Dermis blood vessel endothelial cell (primary cell): Measurements from ENCODE around the gene C1QTNF8. TPM values are rescaled to one million over a fixed set of nuclear protein-coding genes. Genes with fewer than 3 reads are reported as not detected.
A peak's percentile ranks its signal among the peaks of the same experiment; 100 is the strongest.

Experiments used
- DNase-seq: peaks from one replicate; pipeline ENCODE4 v3.0.0; 2010
- total RNA-seq: library from RNA; depleted of rRNA; stranded (reverse); fragments of >200 nt; gene quantifications from 2 replicates; pipeline ENCODE4 v1.2.3, GENCODE V29; 2014

C1QTNF8 gene
- total RNA-seq, 1 donor from 2014 or later = not detected

DNA sequence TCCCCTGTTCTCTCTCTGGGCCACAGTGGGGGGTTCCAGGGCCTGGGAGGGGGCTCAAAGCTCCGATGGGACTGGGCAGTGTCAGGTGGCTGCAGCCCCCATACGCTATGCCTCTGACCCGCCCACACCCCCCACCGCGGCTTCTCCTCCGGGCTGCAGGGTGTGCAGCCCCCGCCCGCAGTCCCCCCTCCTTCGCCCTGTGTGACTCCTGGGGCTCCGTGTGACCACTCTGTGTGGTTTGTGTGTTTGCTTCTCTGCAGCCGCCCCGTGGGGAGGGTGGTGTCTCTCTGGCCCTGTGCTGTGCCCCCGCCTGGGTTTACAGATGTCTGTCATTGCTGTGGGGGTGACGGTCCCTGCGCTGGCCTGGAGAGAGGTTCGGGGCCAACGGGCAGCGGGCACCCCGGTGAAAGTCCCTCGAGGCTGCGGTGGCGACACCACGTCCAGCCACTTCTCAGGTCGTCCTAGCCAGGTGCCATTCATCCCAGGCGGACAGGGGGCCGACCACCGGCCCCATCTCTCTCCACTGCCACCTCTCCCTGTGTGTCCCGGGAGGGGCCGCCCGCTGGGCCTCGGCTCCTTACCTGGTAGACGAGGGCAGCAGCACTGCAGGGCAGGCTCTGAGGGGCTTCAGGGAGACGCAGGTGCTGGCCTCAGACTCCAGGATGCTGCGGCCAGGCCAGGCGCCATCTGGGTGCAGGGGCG, 18.0 kb downstream of the C1QTNF8 start:
- DNase-seq = no peak

DNA sequence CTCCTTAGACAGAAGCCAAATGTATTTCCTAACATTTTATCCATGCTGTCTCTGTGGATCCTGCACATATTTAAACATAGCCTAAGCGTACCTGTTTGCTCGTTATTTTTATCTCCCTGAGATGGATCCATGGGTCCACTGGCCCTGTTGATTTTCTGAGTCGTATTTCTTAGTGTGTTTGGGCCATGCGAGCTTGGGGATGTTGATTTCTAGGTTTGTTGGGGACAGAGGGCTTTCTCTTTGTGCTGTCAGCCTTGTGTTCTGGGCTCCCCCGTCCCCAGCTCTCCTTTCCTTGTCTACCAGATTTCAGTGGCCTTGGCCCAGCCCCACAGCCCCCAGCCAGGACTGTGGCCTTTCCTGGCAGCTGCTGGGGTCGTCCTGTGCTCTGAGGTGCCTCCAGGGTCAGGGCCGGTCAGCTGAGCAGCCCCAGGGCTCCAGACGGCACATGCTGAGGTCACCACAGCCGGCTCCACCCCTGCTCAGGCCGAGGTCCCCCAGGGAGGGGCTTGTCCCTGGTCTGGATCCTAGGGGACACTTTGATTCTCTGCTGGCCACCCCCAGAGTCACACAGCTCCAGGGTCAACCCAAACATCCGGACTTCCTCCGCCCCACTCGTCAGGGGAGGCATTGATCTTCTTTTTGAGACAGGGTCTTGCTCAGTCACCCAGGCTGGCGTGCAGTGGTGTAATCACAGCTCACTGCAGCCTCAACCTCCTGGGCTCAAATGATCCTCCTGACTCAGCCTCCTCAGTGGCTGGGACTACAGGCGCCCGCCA, 19.1 kb downstream of the C1QTNF8 start:
- no peak for DNase-seq

DNA sequence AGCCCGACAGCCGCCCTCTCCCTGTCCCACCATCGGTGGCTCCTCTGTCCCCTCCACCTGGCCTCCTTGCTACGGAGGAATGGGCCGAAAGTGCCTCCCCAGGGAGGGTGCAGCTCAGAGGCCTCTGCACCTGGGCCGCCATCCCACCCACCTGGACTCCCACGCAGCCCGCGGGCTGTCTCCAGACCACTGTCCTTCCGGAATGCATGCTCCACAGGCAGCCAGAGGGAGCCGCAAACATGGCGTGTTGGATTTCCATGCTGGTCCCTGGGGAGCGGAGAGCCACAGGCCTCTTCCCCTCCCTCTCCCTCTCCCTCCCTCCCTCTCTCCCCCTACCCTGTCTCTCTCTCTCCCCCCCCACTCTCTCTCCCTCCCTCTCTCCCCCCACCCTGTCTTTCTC, 20.5 kb downstream of the C1QTNF8 start:
- DNase-seq = no peak

DNA sequence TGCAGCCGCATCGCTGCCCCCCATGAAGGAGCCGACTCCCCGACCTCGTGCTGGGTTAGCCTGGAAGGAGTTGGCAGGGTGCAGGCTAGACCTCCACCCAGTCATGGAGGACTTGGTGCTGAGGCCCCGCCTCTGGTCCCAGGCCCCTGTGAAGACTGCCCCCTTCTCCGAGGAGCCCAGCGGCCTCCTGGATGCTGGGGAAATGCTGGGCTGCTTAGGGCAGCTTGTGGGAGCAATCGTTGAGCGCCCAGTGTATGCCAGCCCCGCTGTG, 21.7 kb downstream of the C1QTNF8 start:
- DNase-seq = no peak

DNA sequence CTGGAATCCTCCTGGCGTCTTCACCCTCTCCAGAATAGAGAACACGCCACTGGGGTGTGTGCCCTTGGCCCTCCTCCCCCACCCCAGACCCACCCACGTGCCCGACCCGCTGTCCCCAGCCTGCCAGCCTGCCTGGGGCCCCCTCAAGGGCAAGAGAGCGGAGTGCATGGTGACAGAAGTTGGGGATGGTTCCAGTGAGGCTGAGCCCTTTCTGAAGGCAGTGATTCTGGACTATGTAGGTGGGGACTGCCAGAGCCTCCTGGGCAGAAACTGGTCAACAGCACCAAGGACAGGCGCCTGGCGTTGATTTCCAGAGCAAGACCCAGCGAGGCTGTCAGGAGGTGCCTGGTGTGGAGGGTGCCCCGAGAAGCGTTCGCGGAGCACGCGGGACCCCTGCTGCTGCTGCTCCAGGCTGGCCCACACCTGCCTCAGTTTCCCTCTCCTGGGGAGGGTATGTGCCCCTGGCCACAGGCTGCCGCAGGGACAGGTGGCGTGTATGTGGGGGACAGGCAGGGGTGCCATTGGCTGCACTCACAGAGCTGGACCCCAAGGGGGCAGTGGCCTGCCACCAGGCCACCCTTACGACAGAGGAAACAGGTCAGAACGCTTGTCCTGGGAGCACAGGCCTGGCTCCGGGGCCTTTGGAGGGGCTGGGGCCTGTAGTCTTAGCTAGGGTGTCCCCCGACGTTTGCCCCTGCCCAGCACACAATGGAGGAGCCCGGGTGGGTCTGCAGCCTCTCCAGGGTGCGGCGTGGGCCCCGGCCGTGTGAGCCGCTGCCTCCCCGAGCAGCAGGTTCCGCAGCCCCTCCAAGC, 22.3 kb downstream of the C1QTNF8 start:
- DNase-seq = peak; percentile 24

DNA sequence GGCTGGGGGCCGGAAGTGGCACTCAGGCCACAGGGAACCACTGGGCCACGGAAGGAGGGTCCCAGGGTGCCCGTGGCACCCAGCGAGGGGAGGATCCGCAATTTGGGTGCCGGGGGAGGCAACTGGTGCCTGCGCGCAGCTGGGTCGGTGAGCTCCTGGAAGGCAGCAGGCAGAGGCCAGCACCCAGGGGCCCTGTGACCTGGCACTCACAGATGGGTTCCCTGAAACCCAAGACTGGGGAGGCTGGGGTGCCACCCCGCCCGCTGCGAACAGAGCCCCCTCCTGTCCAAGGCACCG, 22.8 kb downstream of the C1QTNF8 start:
- DNase-seq = no peak

DNA sequence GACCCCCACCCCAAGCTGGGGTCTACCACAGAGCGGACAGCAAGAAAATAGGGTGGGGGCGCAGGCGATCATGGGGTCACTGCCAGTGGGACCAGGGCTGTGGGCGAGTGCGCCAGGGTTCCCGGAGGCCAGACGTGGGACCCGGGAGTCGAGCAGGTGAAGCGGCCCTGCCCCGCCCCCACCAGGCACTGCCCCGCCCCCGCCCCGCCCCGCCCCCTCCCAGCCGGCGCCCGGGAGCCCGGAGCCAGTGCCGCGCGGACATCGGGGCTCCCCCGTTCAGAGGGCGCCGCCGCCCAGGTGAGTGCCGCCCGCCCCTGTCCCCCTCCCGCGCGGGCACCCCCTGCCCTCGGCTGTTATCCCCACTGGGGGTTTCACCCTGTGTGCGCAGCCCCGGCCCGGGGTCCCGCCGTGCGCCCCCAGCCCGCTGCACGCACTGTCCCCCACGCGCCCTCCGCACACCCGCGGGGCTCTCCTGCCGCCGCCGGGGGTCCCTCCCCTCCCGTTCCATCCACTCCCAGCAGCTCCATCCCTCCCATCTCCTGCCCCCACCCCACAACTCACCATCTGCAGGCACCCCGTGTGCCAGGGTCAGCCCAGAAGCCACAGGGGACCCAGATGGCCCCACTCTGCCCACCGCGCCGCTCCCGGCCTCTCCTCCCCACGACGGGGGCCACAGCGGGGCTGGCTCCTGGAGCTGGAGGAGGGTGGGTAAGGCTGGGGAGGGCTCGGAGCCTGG, 23.4 kb downstream of the C1QTNF8 start, which contains the start of gene SSTR5:
SSTR5 (plus strand) TSS at position 222 of the 736 bp plus-strand sequence. CDS start 6,122 bp downstream, outside the sequence.
- DNase-seq = no peak

DNA sequence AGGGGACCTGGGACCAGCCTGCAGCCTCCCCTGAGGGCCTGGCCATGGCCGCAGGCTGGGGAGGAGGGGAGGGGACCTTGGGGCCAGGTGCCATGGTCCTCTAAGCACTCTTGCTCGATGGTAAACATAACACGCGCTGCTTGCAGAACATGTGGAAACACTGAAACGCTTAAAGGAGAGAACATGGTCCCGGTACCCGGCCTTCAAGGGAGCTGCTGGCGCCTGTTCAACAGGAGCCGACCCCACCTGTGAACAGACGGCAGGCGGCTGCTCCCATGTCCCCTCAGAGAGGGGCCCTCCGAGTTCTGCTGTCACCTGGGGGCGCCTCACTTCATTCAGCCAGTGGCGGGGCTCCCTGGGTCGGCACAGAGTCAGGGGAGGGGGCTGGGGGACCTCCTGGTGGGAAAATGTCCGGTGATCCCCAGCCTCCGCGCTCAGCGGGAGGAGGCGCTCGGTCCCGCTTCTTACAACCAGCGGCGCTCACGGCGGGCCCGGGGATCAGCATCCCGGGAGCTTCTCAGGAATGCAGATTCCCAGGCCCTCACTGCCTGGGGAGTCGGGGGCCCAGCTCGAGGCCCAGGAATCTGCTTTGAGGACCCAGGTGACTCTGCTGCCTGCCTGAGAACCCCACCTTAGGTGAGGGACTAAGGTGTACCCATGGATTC, 24.4 kb downstream of the C1QTNF8 start:
- DNase-seq = no peak

DNA sequence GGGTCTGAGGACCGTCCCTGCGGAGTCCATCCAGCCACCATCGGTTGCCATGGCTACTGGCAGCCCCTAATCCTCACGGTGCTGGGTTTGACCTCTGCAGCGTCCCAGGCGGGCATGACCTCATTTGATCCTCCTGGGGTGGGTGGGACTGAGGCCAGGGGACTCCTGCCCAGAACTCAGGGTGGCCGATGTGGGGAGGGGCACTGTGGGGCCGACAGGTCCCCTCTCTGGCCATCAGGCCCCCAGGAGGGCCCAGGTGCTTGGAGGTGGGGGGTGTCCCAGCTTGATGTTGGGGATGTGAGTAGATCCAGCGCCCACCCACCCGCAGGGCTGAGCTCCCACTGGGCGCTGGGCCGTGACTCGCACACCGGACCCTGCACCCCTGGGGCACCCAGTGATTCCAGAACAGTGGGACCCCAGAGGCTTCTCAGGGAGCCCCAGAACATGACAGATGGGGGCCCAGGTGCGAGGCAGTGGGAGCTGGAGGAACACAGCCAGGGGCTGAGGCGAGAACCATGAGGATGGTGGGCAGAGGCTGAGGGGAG, 25.1 kb downstream of the C1QTNF8 start:
- DNase-seq = no peak

DNA sequence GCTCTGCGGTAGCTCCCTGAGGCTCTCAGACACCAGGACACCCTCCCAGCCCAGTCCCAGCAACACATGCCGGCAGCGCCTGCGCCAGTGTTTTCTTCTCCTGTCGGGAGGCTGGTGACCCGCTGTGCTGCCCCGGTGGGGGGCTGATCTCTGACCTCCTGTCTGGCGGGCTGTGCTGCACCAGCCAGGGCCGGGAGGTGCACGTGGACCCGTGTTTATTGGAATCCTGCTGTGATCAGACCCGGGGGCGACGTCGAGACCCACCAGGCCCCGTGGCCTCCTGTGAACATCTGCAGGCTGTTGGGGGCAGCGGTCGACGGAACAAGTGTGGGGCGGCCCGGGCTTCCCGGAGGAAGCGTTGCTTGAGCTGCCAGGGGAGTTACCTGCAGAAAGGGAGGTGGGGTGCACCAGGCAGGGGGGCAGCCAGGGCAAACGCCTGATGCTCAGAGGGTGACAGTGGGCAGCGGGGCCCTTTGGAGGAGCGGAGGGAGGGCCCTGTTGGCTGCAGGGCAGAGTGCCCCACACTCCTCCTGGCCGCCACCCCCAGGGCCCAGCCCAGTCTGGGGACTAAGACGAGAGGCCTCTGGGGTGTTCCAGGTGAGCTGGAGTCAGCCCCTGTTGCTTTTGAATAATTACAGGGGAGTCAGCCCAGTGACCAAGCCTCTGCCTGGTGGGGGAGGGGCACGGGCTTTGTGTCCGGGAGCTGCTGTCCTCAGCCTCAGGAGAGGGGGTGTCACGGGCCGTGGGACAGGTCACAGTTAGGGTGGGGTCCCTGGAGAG, 25.8 kb downstream of the C1QTNF8 start:
- DNase-seq = no peak

DNA sequence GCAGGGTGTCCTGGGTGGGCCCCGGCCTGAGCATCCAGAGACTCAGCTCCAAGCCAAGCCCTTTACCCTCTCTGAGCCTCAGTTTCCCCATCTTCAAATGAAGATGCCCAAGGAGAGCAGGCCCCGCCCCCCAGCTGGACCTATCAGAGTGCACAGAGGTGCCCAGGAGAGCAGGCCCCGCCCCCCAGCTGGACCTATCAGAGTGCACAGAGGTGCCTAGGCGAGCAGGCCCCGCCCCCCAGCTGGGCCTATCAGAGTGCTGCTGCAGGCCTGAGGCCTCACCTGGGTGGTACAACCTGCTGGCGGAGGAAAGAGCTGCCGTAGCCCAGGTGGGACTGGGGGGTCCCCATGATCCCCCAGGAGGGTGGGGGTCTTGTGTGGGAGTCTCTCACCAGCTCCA, 26.9 kb downstream of the C1QTNF8 start:
- no peak for DNase-seq

DNA sequence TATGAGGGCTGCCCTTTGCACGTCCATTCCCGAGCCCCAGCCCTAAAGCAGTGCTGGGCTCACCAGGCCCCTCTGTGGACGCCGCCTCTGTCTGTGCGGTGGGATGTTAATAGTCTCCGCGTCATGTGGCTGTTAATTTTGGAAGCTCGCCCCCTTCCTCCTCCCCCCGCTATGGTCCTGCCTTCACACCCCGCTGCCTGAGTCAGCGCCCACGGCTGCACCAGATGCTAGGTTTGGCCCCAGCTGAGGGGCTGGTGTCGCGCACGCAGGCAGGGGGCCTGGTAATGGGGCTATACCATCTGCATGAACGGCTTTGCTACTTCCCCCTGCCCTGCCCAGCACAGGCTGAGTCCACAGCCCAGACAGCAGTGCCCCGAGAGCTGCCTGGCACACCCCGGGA, 27.6 kb downstream of the C1QTNF8 start:
- DNase-seq = no peak

DNA sequence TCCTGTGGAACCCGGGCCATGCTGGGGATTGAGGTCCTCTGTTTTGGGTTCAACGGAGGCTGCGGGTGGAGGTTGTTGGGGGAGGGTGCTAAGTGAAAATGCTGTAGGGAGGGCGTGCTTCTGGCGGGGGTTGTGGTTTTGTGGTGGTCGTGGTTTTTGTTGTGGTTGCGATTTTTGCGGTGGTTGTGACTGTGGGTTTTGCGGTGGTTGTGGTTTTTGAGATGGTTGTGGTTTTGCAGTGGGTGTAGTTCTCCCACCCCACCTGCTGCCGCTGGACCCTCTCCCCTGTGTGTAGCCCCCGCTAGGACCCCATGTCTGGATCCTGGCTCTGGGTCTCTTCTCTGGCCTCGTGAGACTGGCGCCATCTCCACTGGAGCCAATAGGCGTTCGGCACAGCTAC, 28.4 kb downstream of the C1QTNF8 start:
- DNase-seq = no peak

DNA sequence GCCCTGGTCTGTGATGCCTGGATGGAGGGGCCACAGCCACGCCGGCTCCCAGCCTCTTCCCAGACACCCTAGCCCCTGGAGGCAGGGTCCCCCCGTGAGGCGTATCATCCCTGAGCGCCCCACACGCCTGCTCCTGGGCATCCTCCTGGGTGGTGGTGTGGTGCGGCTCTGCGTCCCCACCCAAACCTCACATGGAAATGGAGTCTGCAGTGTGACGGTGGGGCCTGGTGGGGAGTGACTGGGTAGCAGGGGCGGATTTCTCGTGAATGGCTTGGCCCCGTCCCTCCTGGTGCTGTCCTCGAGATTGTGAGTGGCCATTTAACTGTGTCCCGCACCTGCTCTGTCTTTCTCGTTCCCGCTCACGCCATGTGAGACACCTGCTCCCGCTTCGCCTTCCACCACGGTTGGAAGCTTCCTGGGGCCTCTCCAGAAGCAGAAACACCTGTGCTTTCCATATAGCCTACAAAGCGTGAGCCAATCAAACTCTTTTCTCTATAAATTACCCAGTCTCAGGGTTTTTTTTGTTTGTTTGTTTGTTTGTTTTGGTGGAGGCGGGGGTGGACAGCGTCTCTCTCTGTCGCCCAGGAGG, 29.4 kb downstream of the C1QTNF8 start:
- DNase-seq = no peak

DNA sequence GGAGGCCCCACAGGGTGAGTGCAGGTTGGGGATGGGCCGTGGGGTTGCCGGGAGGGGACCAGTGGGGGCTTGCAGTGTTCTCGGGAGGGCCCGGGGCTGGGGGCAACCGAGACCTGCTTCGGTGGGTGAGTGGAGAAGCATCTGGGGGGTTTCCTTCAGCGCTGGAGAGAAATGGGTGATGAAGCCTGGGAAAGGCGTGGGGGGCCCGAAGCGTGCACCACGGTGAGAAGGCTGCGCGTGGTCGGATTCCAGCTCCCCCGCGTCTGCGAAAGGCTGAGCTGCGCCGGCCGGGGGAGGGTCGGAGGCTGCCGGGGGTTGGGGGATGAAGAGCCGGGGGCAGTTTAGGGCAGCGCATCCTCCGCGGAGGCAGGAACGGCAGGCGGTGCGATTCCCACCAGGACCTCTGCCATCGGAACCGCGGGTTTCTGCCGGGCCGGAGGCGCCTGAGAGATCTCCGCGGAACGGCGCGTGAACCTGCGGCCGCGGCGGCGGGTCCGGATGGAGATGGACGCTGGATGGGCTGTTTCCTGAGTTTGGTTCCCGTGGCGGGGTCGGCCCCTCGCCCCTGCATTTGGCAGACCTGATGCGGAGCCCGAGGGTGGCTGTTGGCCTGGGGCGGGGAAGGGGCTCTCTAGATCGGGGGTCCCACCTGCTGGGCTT, 30.4 kb downstream of the C1QTNF8 start:
- no peak for DNase-seq

DNA sequence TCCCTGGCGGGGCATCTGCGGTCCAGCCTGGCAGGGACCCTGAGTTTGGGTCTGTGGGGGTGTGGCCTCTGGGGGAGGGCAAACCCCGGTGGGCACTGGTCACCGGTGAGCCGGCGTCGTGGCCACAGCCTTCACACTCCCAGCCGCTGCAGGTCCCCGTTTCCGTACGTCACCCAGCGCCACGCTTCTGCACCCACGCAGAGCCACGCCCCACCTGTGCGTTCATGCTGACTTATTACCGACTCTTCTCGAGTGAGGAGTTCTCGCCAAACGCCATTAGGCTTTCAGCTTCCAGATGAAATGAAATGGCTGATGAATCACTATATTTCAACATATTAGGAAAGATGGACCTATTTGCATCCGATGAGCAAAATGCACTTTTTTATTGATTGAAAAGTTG, 32.3 kb downstream of the C1QTNF8 start:
- no peak for DNase-seq

DNA sequence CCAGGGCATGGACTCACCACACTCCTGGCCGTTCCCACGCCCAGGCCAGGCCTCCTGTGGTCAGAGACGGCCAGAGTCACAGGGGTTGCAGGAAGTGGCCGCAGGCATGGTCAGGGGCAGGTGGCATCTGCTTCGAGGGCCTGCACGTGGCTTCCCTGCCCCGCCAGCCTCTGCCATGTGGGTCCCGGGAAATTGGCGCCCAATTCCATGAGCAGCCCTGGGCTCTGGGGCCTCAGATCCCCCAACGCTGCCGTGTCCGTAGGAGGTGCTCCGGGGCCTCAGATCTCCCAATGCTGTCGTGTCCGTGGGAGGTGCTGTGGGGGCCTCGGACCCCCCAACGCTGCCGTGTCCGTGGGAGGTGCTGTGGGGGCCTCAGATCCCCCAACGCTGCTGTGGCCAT, 33.1 kb downstream of the C1QTNF8 start:
- no peak for DNase-seq

DNA sequence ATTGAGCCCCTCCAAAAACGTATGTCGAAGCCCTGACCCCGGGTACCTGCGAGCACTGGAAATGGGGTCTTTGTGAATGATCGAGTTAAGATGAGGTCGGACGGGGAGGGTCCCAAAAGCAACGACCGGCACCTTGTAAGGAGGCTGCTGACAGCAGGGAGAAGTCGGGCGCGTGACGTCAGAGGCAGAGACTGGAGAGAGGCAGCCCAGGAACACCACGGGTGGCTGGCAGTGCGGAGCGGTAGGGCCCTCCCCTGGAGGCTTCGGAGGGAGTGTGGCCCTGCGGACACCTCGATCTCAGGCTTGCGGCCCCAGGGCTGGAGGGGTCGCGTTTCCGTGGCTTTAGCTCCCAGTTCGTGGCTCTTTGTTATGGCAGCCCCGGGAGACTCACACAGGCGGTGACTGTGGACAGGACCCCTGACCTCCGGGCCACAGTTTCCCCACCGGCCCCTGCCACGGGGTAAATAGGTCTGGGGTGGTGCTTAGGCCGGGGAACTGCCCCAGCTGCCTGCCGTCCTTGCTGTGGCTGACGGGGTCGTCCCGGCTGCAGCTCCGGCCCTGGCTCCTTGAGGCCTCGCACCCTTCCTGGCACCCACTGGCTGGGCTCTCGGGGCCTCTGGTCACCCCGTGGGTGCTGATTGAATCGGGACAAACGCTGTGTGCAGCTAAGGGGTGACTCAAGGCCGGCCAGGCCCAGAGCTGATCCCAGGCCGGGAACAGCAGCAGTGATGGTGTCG, 34.1 kb downstream of the C1QTNF8 start:
- no peak for DNase-seq

DNA sequence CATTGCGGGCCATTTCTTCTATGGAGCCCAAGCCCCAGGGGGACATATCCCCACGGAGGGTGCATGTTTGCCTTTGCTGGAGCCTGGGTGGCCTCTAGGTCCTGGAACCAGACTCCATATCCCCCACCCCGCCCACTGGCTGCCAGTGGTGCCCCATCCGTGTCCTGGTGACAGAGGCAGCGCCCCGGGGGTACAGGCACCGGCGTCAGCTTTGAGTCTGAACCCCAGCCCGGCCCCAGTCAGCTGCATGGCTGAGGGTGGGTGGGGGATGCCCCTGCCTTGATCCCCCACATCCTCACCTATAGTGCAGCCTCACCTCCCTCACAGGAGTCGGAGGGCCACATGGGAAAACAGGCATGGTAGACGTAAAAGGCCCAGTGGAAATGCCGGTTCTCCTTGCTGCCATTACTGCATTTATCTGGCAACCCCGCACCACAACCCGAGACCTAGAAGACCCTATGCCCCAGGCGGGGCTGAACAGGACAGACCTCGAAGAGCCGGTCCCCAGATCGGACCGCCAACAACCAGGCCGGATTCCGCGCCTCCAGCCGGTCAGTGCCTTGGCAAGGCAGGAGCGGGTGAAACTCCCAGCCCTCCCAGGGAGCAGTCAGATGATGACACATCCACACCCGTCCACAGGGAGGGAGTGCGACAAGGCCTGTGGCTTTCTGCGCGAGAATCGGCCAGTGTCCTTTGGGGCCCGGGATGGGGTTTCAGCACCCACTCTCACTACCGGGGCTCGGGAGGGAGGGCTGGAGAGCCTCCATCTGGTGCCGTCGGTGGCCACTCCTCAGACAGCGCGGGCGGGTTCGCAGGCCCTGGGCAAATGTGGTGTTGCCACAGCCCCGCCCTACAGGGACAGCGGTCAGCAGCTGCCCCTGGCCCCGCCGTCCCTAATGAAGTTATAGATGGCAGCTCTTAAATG, 35.4 kb downstream of the C1QTNF8 start:
- no peak for DNase-seq
